Left cardiac atrium (tissue), 4 donors: ENCODE data around the gene MCF2L. TPM values are rescaled to one million over a fixed set of nuclear protein-coding genes. Genes with fewer than 3 reads are reported as not detected.

ENCODE experiments used
- ATAC-seq, 2 donors: fragments of 200-7000 bp; cut with Tn5 transposase; one replicate each; pipeline ENCODE4 v1.9.1; 2020; ENCODE audit warnings: mild to moderate bottlenecking in 2 of 2, moderate library complexity in 2 of 2
- DNase-seq: peaks from one replicate; pipeline ENCODE4 v3.0.0-alpha.2; 2020
- intact Hi-C, 2 donors: fragments of 100-400 bp; cut with DNase I; formaldehyde crosslinking; loops; one replicate each; pipeline versions ENCODE4 v1.14.1 to v1.15.1; 2022 to 2023
- total RNA-seq, 2 donors: library from RNA; stranded (reverse); fragmentation: NEBNext Ultra II Directional; extraction: Animal tissue kit (Norgen Biotek cat#: 25700); gene quantifications; one replicate each; pipeline ENCODE4 v1.2.1, GENCODE V29; 2021
- donor health status: DM: no; HTN: yes; CAD: no.
- donor health status: DM: no; HTN: yes; CAD: no; lungs with severe emphysema.
- donor health status: DM: yes; HTN: yes; CAD: no.
- donor health status: Dilated cardiomyopathy.

The MCF2L gene
- total RNA-seq, 2 donors from 2014 or later: 39.1 to 41.6 TPM

GRCh38 chr13:113005076-113005865 is 36.3 kb downstream of the MCF2L start:
- DNase-seq (no peak), ATAC-seq (no peak)
- intact Hi-C loops: no loop called here

GRCh38 chr13:113005997-113006396 is 37.0 kb downstream of the MCF2L start:
- ATAC-seq: no peak
- DNase-seq: no peak
- intact Hi-C loops: no loop called here

- ATAC-seq: no peak
Observed at GRCh38 chr13:113006660-113007059, 37.6 kb downstream of the MCF2L start.

GRCh38 chr13:113008851-113009250 is 39.8 kb downstream of the MCF2L start:
- intact Hi-C loops: no loop called here
- ATAC-seq (no peak), DNase-seq (no peak)

More at GRCh38 chr13:113006660-113007059, 37.6 kb downstream of the MCF2L start:
- intact Hi-C loops: no loop called here
- DNase-seq: no peak

- DNase-seq: no peak
- intact Hi-C loops: no loop called here
- peak; percentile 21 to 36 for ATAC-seq
Observed at GRCh38 chr13:113009743-113010509, 40.9 kb downstream of the MCF2L start.

- intact Hi-C loops: no loop called here
- ATAC-seq: no peak
Observed at GRCh38 chr13:113010510-113010865, 41.5 kb downstream of the MCF2L start.

GRCh38 chr13:113013303-113013702 is 44.3 kb downstream of the MCF2L start:
- DNase-seq (no peak), ATAC-seq (no peak)
- intact Hi-C loops: no loop called here

More at GRCh38 chr13:113010510-113010865, 41.5 kb downstream of the MCF2L start:
- no peak for DNase-seq

- DNase-seq: no peak
- ATAC-seq: no peak
- intact Hi-C loops: no loop called here
Observed at GRCh38 chr13:113013878-113014751, 45.1 kb downstream of the MCF2L start.

- DNase-seq (no peak), ATAC-seq (no peak)
- intact Hi-C loops: no loop called here
Observed at GRCh38 chr13:113014752-113015745, 46.0 kb downstream of the MCF2L start.

- ATAC-seq: no peak
- intact Hi-C loops: no loop called here
Observed at GRCh38 chr13:113015826-113016525, 47.0 kb downstream of the MCF2L start.

GRCh38 chr13:113016526-113017295 is 47.7 kb downstream of the MCF2L start:
- intact Hi-C loops: no loop called here
- ATAC-seq: no peak
- no peak for DNase-seq

More at GRCh38 chr13:113015826-113016525, 47.0 kb downstream of the MCF2L start:
- DNase-seq: no peak

GRCh38 chr13:113017506-113018215 is 48.6 kb downstream of the MCF2L start:
- DNase-seq: no peak
- ATAC-seq: no peak

GRCh38 chr13:113018676-113019465 is 49.9 kb downstream of the MCF2L start:
- DNase-seq (no peak), ATAC-seq (no peak)
- intact Hi-C loops: no loop called here

More at GRCh38 chr13:113017506-113018215, 48.6 kb downstream of the MCF2L start:
- intact Hi-C loops: no loop called here

GRCh38 chr13:113020323-113021080 is 51.5 kb downstream of the MCF2L start:
- intact Hi-C loops: no loop called here

GRCh38 chr13:113021391-113021790 is 52.4 kb downstream of the MCF2L start:
- DNase-seq: no peak
- intact Hi-C loops: no loop called here
- no peak for ATAC-seq

More at GRCh38 chr13:113020323-113021080, 51.5 kb downstream of the MCF2L start:
- ATAC-seq (no peak), DNase-seq (no peak)
